RWPE1 (cell line): ENCODE results near the gene TMPRSS12.

Source experiments
- CTCF ChIA-PET: fragments of 350-600 bp; sonication (Branson Sonifier 250); formaldehyde crosslinking; extraction: SDS; loops from one replicate; lab custom pipeline; 2021; lab: Yijun Ruan, JAX
- POLR2A ChIA-PET: fragments of 400-600 bp; formaldehyde crosslinking; extraction: SDS; loops from one replicate; lab custom pipeline; 2020; ENCODE audit warnings: antibody characterized with exemption; ENCODE audit not compliant: low non-redundant PET; lab: Yijun Ruan, JAX
- DNase-seq: peaks from one replicate; pipeline ENCODE4 v3.0.0; 2012; ENCODE audit warnings: low spot score
- H3K27ac ChIP-seq: fragments of 450-650 bp; 2 replicates; pipeline ENCODE4 v1.5.1; 2017
- CTCF ChIP-seq: fragments of 450-650 bp; conservative IDR thresholded peaks from 2 replicates; pipeline ENCODE4 v1.5.1; 2017; ENCODE audit warnings: low read depth, mild to moderate bottlenecking

Gene TMPRSS12

DNA sequence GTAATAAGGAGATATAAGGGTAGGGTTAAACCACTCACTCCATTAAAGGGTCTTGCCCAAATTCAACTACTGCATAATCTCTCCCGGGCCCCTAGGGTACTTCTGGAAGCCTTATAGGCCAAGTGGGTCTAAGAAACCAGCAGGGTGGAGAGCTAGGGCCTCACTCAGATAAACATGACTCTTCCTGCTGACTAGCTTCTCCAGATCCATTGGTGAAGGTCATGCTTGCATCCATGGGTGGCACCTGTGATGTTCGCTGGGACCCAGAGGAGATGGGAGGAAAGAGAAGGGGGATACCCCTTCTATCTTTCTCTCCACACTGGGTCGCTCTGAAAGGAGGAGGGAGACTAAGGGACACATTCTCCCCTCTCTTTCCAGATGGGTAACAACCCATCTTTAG is 73.6 kb downstream of the TMPRSS12 start:
- no peak for DNase-seq
- ChIA-PET POLR2A (no interaction called here), CTCF (no interaction called here)
- no peak for TF ChIP-seq CTCF
- no peak overlapping the region for H3K27ac ChIP-seq

DNA sequence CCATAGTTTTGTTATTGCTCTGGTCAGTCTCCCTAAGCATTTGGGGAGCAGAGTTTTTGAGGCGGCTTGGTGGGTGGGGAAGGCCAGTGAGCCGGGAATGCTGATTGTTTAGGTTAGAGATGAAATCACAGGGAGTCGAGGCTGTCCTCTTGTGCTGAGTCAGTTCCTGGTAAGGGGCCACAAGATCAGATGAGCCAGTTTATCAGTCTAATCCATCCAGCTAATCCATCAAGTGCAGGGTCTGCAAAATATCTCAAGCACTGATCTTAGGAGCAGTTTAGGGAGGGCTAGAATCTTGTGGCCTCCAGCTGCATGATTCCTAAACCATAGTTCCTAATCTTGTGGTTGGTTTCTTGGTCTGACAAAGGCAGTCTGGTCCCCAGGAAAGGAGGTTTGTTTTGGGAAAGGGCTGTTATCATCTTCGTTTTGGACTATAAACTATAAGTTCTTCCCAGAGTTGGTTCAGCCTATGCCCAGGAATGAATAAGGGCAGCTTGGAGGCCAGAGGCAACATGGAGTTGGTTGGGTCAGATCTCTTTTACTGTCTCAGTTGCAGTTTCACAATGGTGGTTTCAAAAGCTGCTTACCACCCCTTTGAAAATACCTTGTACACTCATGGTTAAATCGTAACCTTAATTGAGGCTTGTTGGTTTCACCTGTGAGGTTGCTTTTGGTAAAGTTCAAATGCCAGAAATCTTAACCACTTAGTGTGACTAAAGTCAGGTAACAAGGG is 76.0 kb downstream of the TMPRSS12 start:
- ChIA-PET POLR2A (no interaction called here), CTCF (no interaction called here)
- TF ChIP-seq CTCF, result no peak
- H3K27ac ChIP-seq, result no peak overlapping the region
- DNase-seq, result no peak

GRCh38 chr12:50922820-50923219 is 80.1 kb downstream of the TMPRSS12 start:
- TF ChIP-seq CTCF, result no peak
- ChIA-PET POLR2A (no interaction called here), CTCF (no interaction called here)
- no peak overlapping the region for H3K27ac ChIP-seq
- DNase-seq, result no peak

DNA sequence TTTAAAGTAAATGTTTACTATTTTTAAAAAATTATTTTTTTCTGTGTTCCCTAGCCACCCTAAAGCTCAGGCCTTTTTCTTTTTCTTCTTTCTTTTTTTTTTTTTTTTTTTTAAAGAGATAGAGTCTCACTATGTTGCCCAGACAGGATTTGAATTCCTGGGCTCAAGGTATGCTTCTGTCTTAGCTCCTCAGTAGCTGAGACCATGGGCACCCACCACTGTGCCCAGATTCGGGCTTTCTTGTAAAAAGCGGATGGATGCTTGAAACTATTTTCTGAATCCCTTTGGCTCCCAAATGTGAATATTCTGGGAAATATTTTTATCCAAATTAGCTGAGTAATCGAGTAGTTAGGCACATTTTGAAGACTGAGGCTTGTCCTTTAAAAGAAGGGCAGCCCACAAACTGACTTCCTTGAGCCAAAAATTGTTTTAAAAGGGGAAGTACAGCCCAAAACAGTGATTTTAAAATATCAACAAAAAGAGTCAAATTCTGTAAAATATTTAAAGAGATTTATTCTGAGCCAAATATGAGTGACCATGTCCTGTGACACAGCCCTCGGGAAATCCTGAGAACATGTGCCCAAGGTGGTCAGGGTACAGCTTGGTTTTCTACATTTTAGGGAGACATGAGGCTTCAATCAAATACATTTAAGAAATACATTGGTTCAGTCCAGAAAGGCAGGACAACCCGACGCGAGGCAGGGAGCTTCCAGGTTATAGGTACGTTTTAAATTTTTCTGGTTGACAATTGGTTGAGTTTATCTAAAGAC is 80.8 kb downstream of the TMPRSS12 start:
- H3K27ac ChIP-seq, result peak overlapping the region; percentile 81; the same call in 1 of the 2 replicates
- POLR2A ChIA-PET, result no interaction called here
- CTCF ChIA-PET, result interaction anchor here (0.9 kb wide), 1 partner anchor 103 kb away, joined by 3 read pairs; the partner anchor contains the start of gene SLC11A2
- DNase-seq, result no peak
- TF ChIP-seq CTCF, result no peak

- ChIA-PET POLR2A (no interaction called here), CTCF (interaction anchor here (0.9 kb wide), 1 partner anchor 102 kb away, joined by 3 read pairs; the partner anchor contains the start of gene SLC11A2)
- no peak for DNase-seq
- TF ChIP-seq CTCF, result no peak
- peak overlapping the region; percentile 81 for H3K27ac ChIP-seq
Observed at GRCh38 chr12:50924131-50924438, 81.4 kb downstream of the TMPRSS12 start.

DNA sequence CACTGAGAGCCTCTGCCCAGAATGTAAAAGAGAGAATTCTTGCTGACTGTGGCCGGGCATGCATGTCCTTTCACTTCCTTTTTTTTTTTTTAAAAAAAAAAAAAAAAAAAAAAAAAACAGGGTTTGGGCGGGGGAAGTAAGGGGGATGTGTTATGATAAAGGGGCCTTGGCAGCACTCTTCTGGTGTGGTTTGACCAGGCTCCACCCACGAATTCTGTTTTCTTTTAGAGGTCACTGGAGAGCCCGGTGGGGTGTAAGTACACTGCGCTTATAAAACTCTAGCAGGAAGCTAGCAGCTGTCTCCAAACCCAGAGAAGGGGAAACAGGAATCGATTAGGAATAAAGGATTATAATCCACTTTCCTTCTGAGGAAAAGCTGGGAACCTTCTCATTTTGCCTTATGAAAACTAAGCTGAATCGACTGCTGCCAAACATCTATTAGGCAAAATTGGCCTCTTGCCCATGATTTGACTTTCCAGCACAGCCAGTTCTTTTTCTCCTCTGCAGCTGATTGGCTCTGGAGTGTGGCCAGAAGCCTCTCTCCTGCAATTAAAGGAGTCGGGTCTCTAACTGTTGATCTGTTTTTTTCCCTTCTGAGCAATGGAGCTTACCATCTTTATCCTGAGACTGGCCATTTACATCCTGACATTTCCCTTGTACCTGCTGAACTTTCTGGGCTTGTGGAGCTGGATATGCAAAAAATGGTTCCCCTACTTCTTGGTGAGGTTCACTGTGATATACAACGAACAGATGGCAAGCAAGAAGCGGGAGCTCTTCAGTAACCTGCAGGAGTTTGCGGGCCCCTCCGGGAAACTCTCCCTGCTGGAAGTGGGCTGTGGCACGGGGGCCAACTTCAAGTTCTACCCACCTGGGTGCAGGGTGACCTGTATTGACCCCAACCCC is 82.0 kb downstream of the TMPRSS12 start:
- ChIA-PET POLR2A (no interaction called here), CTCF (interaction anchor here (0.7 to 0.9 kb wide), 2 partner anchors 65 to 102 kb away, joined by 3 read pairs; partner anchors contain the start of gene SLC11A2)
- peak; percentile 66 for DNase-seq
- H3K27ac ChIP-seq, result peak overlapping the region; percentile 81
- no peak for TF ChIP-seq CTCF
